Activated CD8-positive, alpha-beta T cell treated with anti-CD3 and anti-CD28 coated beads for 36 hours (primary cell): Measurements from ENCODE around the gene DOCK6. TPM values are rescaled to one million over a fixed set of nuclear protein-coding genes. Genes with fewer than 3 reads are reported as not detected.

Experiments used
- ATAC-seq: fragments of 200-7000 bp; cut with Tn5 transposase; one replicate; pipeline ENCODE4 v1.10.0; 2021; ENCODE audit warnings: mild to moderate bottlenecking, moderate library complexity
- CTCF ChIA-PET: fragments of 350-600 bp; sonication (Branson Sonifier 250); formaldehyde crosslinking; loops from one replicate; lab custom pipeline; 2021; ENCODE audit warnings: antibody characterized with exemption; lab: Charles Lee
- POLR2A ChIA-PET: fragments of 350-600 bp; sonication (Branson Sonifier 250); formaldehyde crosslinking; loops from one replicate; lab custom pipeline; 2021; ENCODE audit warnings: antibody characterized with exemption; lab: Charles Lee
- DNase-seq: peaks from one replicate; pipeline ENCODE4 v3.0.0-alpha.2; 2020
- H3K27ac Mint-ChIP-seq: one replicate; pipeline ENCODE4 v1.8.0; 2021; ENCODE audit warnings: mild to moderate bottlenecking, mixed read lengths
- H3K27me3 Mint-ChIP-seq: one replicate; pipeline ENCODE4 v1.8.0; 2021; ENCODE audit warnings: mixed read lengths
- H3K36me3 Mint-ChIP-seq: one replicate; pipeline ENCODE4 v1.8.0; 2021; ENCODE audit warnings: low read depth, mixed read lengths
- H3K4me1 Mint-ChIP-seq: one replicate; pipeline ENCODE4 v1.8.0; 2021; ENCODE audit warnings: low read depth, mixed read lengths
- H3K4me3 Mint-ChIP-seq: one replicate; pipeline ENCODE4 v1.8.0; 2021; ENCODE audit warnings: mild to moderate bottlenecking, moderate library complexity, mixed read lengths
- H3K9me3 Mint-ChIP-seq: one replicate; pipeline ENCODE4 v1.8.0; 2021; ENCODE audit warnings: mixed read lengths
- intact Hi-C: fragments of 100-400 bp; cut with micrococcal nuclease; formaldehyde crosslinking; loops from one replicate; pipeline ENCODE4 v1.10.0; 2022
- total RNA-seq, 2 experiments: library from RNA; stranded (reverse); gene quantifications; one replicate each; pipeline ENCODE4 v1.2.3, GENCODE V29; 2021
- TF ChIP-seq, protein P1 (sequence below): fragments of 200-600 bp; IDR thresholded peaks from one replicate; pipeline ENCODE4 v1.8.0; 2022; ENCODE audit warnings: antibody characterized with exemption, mild to moderate bottlenecking

The DOCK6 gene
- total RNA-seq, 2 experiments from 2014 or later = 4.5 to 7.9 TPM

DNA sequence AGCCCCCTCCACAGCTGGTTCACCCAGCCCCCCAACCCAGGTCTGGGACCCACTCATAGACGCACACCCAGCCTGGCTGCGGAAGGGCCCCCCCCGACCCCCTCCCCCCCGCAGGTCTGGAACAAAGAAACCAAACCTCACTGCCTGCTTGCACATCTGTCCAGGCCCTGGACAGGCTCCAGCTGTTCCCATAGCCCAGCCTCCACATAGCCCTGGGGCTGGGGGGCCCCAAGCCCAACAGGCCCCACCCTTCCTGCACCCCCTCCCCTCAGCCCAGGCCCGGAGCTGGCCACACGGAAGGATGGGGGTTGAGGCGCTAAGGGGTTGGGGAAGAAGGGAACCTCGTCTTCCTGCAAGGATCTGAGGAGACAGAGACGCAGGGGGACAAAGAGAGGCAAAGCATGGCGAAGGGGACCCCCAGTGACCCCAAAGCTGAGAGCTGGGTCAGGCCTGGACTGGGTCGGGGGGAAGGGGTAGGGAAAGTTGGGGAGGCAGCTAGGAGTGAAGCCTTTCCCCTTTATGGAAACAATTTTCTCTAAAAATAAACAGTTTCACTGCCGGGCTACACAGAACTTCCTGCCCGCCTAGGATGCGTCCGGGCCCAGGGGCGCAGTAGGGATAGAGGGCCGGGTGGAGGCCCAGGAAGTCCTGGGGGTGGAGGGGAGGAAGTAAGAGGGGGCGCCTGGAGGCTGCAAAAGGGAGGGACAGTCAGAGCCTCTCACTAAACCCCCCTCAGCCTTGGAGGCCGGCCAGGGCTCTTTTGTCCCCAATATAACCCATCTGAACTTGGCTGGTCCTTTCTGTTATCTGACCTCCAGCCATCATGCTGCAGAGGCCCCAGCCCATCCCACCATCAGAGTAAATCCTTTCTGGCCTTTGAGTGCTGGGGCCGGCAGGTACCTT lies 67.4 kb downstream of the DOCK6 start:
- DNase-seq (peak; percentile 22), ATAC-seq (no peak)
- ChIA-PET CTCF (no interaction called here), POLR2A (no interaction called here)
- Mint-ChIP-seq H3K27ac (no peak overlapping the region), H3K27me3 (peaks cover 12% of the 10 kb centered on the region), H3K9me3 (no peaks in the 10 kb centered on the region), H3K36me3 (no peaks in the 10 kb centered on the region), H3K4me3 (no peak overlapping the region), H3K4me1 (peaks cover 7% of the 10 kb centered on the region)
- TF ChIP-seq, protein P1, sequence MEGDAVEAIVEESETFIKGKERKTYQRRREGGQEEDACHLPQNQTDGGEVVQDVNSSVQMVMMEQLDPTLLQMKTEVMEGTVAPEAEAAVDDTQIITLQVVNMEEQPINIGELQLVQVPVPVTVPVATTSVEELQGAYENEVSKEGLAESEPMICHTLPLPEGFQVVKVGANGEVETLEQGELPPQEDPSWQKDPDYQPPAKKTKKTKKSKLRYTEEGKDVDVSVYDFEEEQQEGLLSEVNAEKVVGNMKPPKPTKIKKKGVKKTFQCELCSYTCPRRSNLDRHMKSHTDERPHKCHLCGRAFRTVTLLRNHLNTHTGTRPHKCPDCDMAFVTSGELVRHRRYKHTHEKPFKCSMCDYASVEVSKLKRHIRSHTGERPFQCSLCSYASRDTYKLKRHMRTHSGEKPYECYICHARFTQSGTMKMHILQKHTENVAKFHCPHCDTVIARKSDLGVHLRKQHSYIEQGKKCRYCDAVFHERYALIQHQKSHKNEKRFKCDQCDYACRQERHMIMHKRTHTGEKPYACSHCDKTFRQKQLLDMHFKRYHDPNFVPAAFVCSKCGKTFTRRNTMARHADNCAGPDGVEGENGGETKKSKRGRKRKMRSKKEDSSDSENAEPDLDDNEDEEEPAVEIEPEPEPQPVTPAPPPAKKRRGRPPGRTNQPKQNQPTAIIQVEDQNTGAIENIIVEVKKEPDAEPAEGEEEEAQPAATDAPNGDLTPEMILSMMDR = no peak
- intact Hi-C loops = no loop called here

DNA sequence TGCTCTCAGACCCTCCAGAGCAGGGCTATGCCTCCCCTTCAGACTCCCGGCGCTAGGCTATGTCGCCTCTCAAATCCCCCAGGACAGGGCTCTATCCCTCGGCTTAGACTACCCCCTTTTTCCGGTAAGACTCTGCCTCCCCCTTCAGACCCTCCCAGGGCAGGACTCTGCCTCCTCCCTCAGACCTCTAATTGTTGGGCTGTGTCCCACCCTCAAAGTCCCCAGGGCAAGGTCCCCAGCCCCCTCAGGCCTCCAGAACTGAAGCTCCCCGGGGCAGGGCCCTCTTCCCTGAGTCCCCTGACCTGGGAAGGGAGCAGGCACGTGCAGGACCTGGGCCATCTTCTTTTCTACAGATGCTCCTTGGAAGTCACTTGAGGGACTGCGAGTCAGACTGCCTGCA lies 68.2 kb downstream of the DOCK6 start:
- no peaks in the 10 kb centered on the region for H3K36me3 Mint-ChIP-seq

DNA sequence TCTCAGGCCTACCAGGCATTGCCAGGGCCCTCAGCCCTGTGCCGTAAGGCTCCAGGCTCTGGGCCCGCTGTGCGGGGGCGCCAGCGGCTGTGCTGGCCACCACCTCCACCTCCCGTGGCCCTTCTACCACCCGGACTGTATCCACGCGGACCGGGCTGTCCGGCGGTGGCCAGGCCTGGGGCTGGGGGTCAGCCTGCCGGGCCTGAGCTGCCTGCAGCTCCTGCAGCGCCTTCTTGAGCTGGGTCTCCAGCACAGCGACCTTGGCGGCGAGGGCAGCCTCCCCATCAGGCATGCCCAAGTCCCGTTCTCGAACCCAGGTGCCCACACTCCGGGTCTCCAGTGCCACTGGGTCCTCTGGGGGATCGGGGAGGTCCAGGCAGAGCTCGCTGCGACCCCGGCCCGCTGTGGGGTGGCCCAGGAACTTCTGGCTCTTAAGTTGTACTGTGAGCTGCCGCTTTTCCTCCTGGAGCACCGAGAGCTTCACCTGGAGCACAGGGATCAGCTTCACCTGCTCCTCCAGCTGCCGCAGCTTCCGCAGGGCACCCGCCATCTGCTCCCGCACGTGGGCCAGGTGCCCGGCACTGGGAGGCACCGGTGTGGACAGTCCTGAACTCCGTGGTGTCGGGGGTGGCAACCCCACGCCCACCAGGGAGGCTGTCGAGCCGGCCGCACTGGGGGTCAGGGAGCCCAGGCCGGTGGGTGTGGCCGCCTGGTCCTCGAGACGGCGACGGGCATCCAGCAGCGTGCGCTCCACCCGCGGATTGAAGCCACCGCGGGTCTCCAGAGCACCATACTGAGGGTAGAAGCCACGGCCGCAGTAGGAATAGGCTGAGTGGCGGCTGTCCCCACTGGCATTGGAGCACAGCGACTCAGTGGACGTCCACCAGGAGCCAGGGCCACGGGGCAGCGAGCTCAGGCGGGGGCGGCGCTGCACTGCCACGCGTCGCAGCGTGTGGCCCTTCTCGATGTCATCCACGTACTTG lies 69.1 kb downstream of the DOCK6 start:
- DNase-seq = no peak
- H3K27ac Mint-ChIP-seq = no peak overlapping the region
- ChIA-PET CTCF (no interaction called here), POLR2A (no interaction called here)
- TF ChIP-seq, protein P1 = no peak
- H3K4me3 Mint-ChIP-seq = no peak overlapping the region
- no peak for ATAC-seq
- peaks cover 7% of the 10 kb centered on the region for H3K4me1 Mint-ChIP-seq
- peaks cover 12% of the 10 kb centered on the region for H3K27me3 Mint-ChIP-seq
- no peaks in the 10 kb centered on the region for H3K9me3 Mint-ChIP-seq
- intact Hi-C loops = no loop called here
- no peaks in the 10 kb centered on the region for H3K36me3 Mint-ChIP-seq

More for the DNA sequence above, 68.2 kb downstream of the DOCK6 start:
- Mint-ChIP-seq H3K27ac (no peak overlapping the region), H3K4me1 (peaks cover 7% of the 10 kb centered on the region), H3K27me3 (peaks cover 12% of the 10 kb centered on the region), H3K4me3 (no peak overlapping the region), H3K9me3 (no peaks in the 10 kb centered on the region)
- ATAC-seq (no peak), DNase-seq (no peak)
- TF ChIP-seq, protein P1 = no peak
- CTCF ChIA-PET = no interaction called here
- POLR2A ChIA-PET = no interaction called here
- intact Hi-C loops = no loop called here

DNA sequence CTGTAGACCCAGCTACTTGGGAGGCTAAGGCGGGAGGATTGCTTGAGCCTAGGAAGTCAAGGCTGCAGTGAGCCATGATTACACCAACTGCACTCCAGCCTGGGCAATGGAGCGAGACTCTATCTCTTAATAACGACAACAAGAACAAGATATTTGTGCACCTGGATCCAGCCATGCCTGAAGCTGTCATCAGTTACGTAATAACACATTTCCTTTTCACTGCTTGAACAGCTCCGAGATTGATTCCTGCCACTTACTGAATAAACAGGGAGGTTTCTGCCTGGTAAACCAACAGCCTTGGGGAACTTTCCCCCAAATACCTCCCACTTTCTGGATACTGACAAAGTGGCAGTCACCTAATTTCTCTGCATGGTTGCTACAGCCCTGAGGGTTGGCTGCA lies 70.4 kb downstream of the DOCK6 start:
- no peaks in the 10 kb centered on the region for H3K36me3 Mint-ChIP-seq
- ChIA-PET POLR2A (interaction anchor here (0.6 to 1.2 kb wide), 2 partner anchors 9 to 53 kb away, joined by 3 to 4 read pairs; no protein-coding TSS in a partner anchor), CTCF (no interaction called here)
- peaks cover 7% of the 10 kb centered on the region for H3K4me1 Mint-ChIP-seq
- H3K4me3 Mint-ChIP-seq = no peak overlapping the region
- H3K27ac Mint-ChIP-seq = no peak overlapping the region
- intact Hi-C loops = no loop called here
- DNase-seq = no peak
- TF ChIP-seq, protein P1 = no peak
- ATAC-seq = no peak
- no peaks in the 10 kb centered on the region for H3K9me3 Mint-ChIP-seq
- peaks cover 10% of the 10 kb centered on the region for H3K27me3 Mint-ChIP-seq
